ENCODE measurements around the gene GAB2.
A peak's percentile ranks its signal among the peaks of the same experiment; 100 is the strongest.

GAB2 gene

GRCh38 chr11:78229106-78229505 lies 188.5 kb downstream of the GAB2 start:
- no peak for DNase-seq (ENCODE audit: low read depth)
- no peak overlapping the region for H3K4me3 ChIP-seq (ENCODE audit: low read depth, low read length)
- no peak for TF ChIP-seq CTCF (IDR thresholded peaks at IDR 0.05; ENCODE audit: low read depth, low read length, missing control alignments)

- H3K4me3 ChIP-seq (ENCODE audit: low read depth, low read length) = no peak overlapping the region
- DNase-seq (ENCODE audit: low read depth) = peak; percentile 54
- peak; percentile 58 for TF ChIP-seq CTCF (IDR thresholded peaks at IDR 0.05; ENCODE audit: low read depth, low read length, missing control alignments)
Observed at GRCh38 chr11:78228467-78228866, 189.2 kb downstream of the GAB2 start.

GRCh38 chr11:78227921-78228320 lies 189.7 kb downstream of the GAB2 start:
- peak; percentile 53 for DNase-seq (ENCODE audit: low read depth)
- no peak overlapping the region for H3K4me3 ChIP-seq (ENCODE audit: low read depth, low read length)
- peak; percentile 14 for TF ChIP-seq CTCF (IDR thresholded peaks at IDR 0.05; ENCODE audit: low read depth, low read length, missing control alignments)

- peak; percentile 40 for DNase-seq (ENCODE audit: low read depth)
- H3K4me3 ChIP-seq (ENCODE audit: low read depth, low read length) = no peak overlapping the region
- no peak for TF ChIP-seq CTCF (IDR thresholded peaks at IDR 0.05; ENCODE audit: low read depth, low read length, missing control alignments)
Observed at GRCh38 chr11:78226684-78227680, 190.6 kb downstream of the GAB2 start.

GRCh38 chr11:78224906-78225420 lies 192.7 kb downstream of the GAB2 start:
- TF ChIP-seq CTCF (IDR thresholded peaks at IDR 0.05; ENCODE audit: low read depth, low read length, missing control alignments) = no peak
- H3K4me3 ChIP-seq (ENCODE audit: low read depth, low read length) = no peak overlapping the region
- no peak for DNase-seq (ENCODE audit: low read depth)

GRCh38 chr11:78224506-78224905 lies 193.1 kb downstream of the GAB2 start:
- no peak for TF ChIP-seq CTCF (IDR thresholded peaks at IDR 0.05; ENCODE audit: low read depth, low read length, missing control alignments)
- H3K4me3 ChIP-seq (ENCODE audit: low read depth, low read length) = no peak overlapping the region
- no peak for DNase-seq (ENCODE audit: low read depth)
